PC-9 (cell line): ENCODE data around the gene RHBDL1. TPM values are rescaled to one million over a fixed set of nuclear protein-coding genes. Genes with fewer than 3 reads are reported as not detected.
A peak's percentile ranks its signal among the peaks of the same experiment; 100 is the strongest.

Source experiments
- BruUV-seq: library from RNA; stranded (reverse); fragments of 400-500 nt; replicated peaks from 2 replicates; lab custom pipeline; 2021; lab: Mats Ljungman, UMichigan
- CTCF ChIA-PET: fragments of 300-600 bp; sonication (Branson Sonifier 250); formaldehyde crosslinking; loops from one replicate; lab custom pipeline; 2022; ENCODE audit warnings: antibody characterized with exemption; lab: Charles Lee
- POLR2A ChIA-PET: fragments of 300-600 bp; sonication (Branson Sonifier 250); formaldehyde crosslinking; loops from one replicate; lab custom pipeline; 2022; ENCODE audit warnings: antibody characterized with exemption; ENCODE audit not compliant: unreplicated experiment; lab: Charles Lee
- DNase-seq, 2 experiments: peaks; one replicate each; pipeline versions ENCODE4 v3.0.0 to v3.0.0-alpha.2; 2015 to 2022; ENCODE audit warnings: mixed read lengths in 1 of 2
- H2AFZ ChIP-seq: fragments of 200-600 bp; sonication (generic); 2 replicates; pipeline ENCODE4 v1.8.1; 2017; ENCODE audit warnings: antibody characterized with exemption
- H3F3A ChIP-seq: fragments of 200-600 bp; sonication (generic); 2 replicates; pipeline ENCODE4 v1.8.1; 2017; ENCODE audit warnings: antibody characterized with exemption, mild to moderate bottlenecking, low read depth; ENCODE audit not compliant: insufficient read depth
- H3K27ac ChIP-seq: fragments of 200-600 bp; sonication (generic); 2 replicates; pipeline ENCODE4 v1.6.1; 2016; ENCODE audit warnings: mixed run types
- H3K27me3 ChIP-seq: fragments of 200-600 bp; sonication (generic); 2 replicates; pipeline ENCODE4 v1.6.1; 2016; ENCODE audit warnings: low read depth, mixed run types; ENCODE audit not compliant: insufficient read depth
- H3K36me3 ChIP-seq: fragments of 200-600 bp; sonication (generic); 2 replicates; pipeline ENCODE4 v1.6.1; 2016; ENCODE audit warnings: low read depth, mixed run types
- H3K4me1 ChIP-seq: fragments of 200-600 bp; sonication (generic); replicated peaks from 2 replicates; pipeline ENCODE4 v1.6.1; 2016; ENCODE audit warnings: mixed run types; ENCODE audit not compliant: insufficient read depth
- H3K4me2 ChIP-seq: fragments of 200-600 bp; sonication (generic); 2 replicates; pipeline ENCODE4 v1.6.1; 2017; ENCODE audit warnings: mixed run types
- H3K4me3 ChIP-seq: fragments of 200-600 bp; sonication (generic); 2 replicates; pipeline ENCODE4 v1.6.1; 2016; ENCODE audit warnings: mixed run types
- H3K79me2 ChIP-seq: fragments of 200-600 bp; sonication (generic); 2 replicates; pipeline ENCODE4 v1.6.1; 2017; ENCODE audit warnings: low read depth, mixed run types
- H3K9me2 ChIP-seq: fragments of 200-600 bp; sonication (generic); 2 replicates; pipeline ENCODE4 v1.8.1; 2017; ENCODE audit warnings: mild to moderate bottlenecking; ENCODE audit not compliant: insufficient read depth
- H3K9me3 ChIP-seq: fragments of 200-600 bp; sonication (generic); 2 replicates; pipeline ENCODE4 v1.8.1; 2016; ENCODE audit warnings: low read depth; ENCODE audit not compliant: insufficient read depth
- H4K20me1 ChIP-seq: fragments of 200-600 bp; sonication (generic); 2 replicates; pipeline ENCODE4 v1.8.1; 2017; ENCODE audit not compliant: insufficient read depth
- CTCF ChIP-seq: fragments of 200-600 bp; sonication (generic); conservative IDR thresholded peaks from 2 replicates; pipeline ENCODE4 v1.6.1; 2017; ENCODE audit warnings: mixed run types, antibody characterized with exemption, mild to moderate bottlenecking, moderate library complexity
- EZH2 ChIP-seq: fragments of 200-600 bp; sonication (generic); IDR thresholded peaks from 2 replicates; pipeline ENCODE4 v1.8.0; 2017; ENCODE audit warnings: antibody characterized with exemption, low read depth
- intact Hi-C: fragments of 100-400 bp; cut with micrococcal nuclease; formaldehyde crosslinking; loops from one replicate; pipeline ENCODE4 v1.10.0; 2022; ENCODE audit not compliant: unreplicated experiment
- total RNA-seq: library from RNA; stranded (reverse); gene quantifications from 2 replicates; pipeline ENCODE4 v1.2.3, GENCODE V29; 2021

The RHBDL1 gene
- total RNA-seq, 1 experiment from 2014 or later = 18.1 TPM

- Histone ChIP-seq H3K27me3 (no peaks in the 10 kb centered on the region), H2AFZ (no peak overlapping the region), H3K9me2 (no peaks in the 10 kb centered on the region), H3K4me3 (no peak overlapping the region), H3K9me3 (no peaks in the 10 kb centered on the region), H3K4me1 (peaks cover 24% of the 10 kb centered on the region), H3F3A (peaks cover 41% of the 10 kb centered on the region; the same call in 1 of the 2 replicates), H4K20me1 (0 out of 2 replicates have a peak, but pooled peaks cover 12% of the 10 kb centered on the region), H3K27ac (peak overlapping the region; percentile 76), H3K36me3 (no peaks in the 10 kb centered on the region), H3K79me2 (no peaks in the 10 kb centered on the region), H3K4me2 (peak overlapping the region; percentile 60)
- TF ChIP-seq CTCF (no peak), EZH2 (no peak)
- CTCF ChIA-PET = interaction anchor here (0.5 kb wide), 1 partner anchor 224 kb away, joined by 3 read pairs; no protein-coding TSS in a partner anchor
- DNase-seq = peak; percentile 87 to 94
- BruUV-seq = no TSS peak
- intact Hi-C loops = loop anchor here (1.0 to 5.0 kb wide), 2 partner anchors 34 to 40 kb away; partner anchors contain the start of gene RHOT2
- POLR2A ChIA-PET = interaction anchor here (0.5 to 0.6 kb wide), 3 partner anchors 16 to 1266 kb away, joined by 3 to 4 read pairs (median 3); partner anchors contain the start of gene AXIN1
These were observed 48.6 kb upstream of the RHBDL1 start for GRCh38 chr16:626787-627453.

GRCh38 chr16:627454-628239 is 47.8 kb upstream of the RHBDL1 start:
- Histone ChIP-seq H3K9me3 (no peaks in the 10 kb centered on the region), H2AFZ (no peak overlapping the region), H3K4me2 (peak overlapping the region; percentile 60), H3K4me3 (no peak overlapping the region), H4K20me1 (0 out of 2 replicates have a peak, but pooled peaks cover 12% of the 10 kb centered on the region), H3K27me3 (no peaks in the 10 kb centered on the region), H3K79me2 (no peaks in the 10 kb centered on the region), H3F3A (peaks cover 40% of the 10 kb centered on the region; the same call in 1 of the 2 replicates), H3K9me2 (no peaks in the 10 kb centered on the region), H3K27ac (no peak overlapping the region; the same call in 1 of the 2 replicates), H3K36me3 (no peaks in the 10 kb centered on the region), H3K4me1 (peaks cover 24% of the 10 kb centered on the region)
- DNase-seq = peak in 1 of 2 experiments; percentile 89
- ChIA-PET CTCF (interaction anchor here (0.5 kb wide), 1 partner anchor 225 kb away, joined by 3 read pairs; no protein-coding TSS in a partner anchor), POLR2A (interaction anchor here (0.5 kb wide), 2 partner anchors 15 to 1265 kb away, joined by 3 to 4 read pairs; no protein-coding TSS in a partner anchor)
- intact Hi-C loops = loop anchor here (1.0 to 5.0 kb wide), 2 partner anchors 34 to 40 kb away; partner anchors contain the start of gene RHOT2
- no TSS peak for BruUV-seq
- TF ChIP-seq EZH2 = no peak

DNA sequence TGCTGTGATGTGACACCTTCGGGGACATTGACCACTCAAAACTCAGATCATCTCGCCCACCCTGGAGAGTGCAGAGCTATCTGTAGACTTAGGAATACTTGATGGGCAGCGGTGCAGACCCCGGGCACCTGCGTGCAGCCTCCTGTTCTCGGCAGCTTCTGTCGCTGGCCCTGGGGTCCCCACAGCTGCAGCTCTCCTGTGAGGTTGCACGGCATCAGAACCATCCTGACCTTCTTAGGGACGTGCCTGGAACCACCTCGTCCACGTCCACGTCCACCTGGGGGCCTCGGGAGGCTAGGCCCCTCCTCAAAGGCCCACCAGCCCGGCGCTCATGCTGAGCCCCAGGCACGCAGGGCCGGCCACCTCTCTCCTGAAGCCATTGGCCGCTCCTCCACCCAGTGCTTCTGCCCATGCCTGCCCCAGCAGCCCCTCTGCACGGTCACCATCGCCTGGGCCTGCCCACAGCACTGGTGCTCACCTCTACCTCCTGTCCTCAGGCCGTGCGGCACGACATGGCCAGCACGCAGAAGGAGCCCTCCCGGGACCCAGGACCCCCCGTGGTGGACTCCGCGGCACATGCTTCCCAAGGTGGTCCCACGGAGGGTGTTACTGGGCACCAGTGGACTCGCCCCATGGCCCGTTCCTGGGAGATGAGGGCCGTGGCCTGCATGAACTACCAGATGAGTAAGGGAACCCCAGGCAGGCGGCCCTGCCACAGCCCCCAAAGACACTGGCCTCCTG is 47.0 kb upstream of the RHBDL1 start:
- CTCF ChIA-PET = no interaction called here
- BruUV-seq = TSS peak; percentile 18
- Histone ChIP-seq H3F3A (peaks cover 38% of the 10 kb centered on the region; the same call in 1 of the 2 replicates), H3K4me1 (peaks cover 24% of the 10 kb centered on the region), H3K9me2 (no peaks in the 10 kb centered on the region), H3K4me2 (no peak overlapping the region), H2AFZ (no peak overlapping the region), H3K27me3 (no peaks in the 10 kb centered on the region), H3K4me3 (no peak overlapping the region), H3K36me3 (no peaks in the 10 kb centered on the region), H3K79me2 (no peaks in the 10 kb centered on the region), H3K27ac (no peak overlapping the region), H4K20me1 (0 out of 2 replicates have a peak, but pooled peaks cover 12% of the 10 kb centered on the region), H3K9me3 (no peaks in the 10 kb centered on the region)
- DNase-seq = no peak
- no peak for TF ChIP-seq EZH2
- TF ChIP-seq CTCF = no peak
- POLR2A ChIA-PET = interaction anchor here (0.6 kb wide), 1 partner anchor 28 kb away, joined by 4 read pairs; no protein-coding TSS in a partner anchor
- intact Hi-C loops = loop anchor here (5.0 kb wide), 1 partner anchor 39 kb away; the partner anchor contains the start of gene RHOT2
